Transverse colon (tissue), 4 donors: ENCODE data around the gene FANCG.

ENCODE experiments used
- CTCF ChIP-seq, 5 experiments: fragments of 200-600 bp in 3 of 5; fragments of 450-650 bp in 2 of 5; sonication (generic) in 3 of 5; IDR thresholded peaks; 1 replicate in 2 of 5; 2 replicates in 3 of 5; pipeline ENCODE4 v1.5.1; 2016 to 2017; ENCODE audit warnings: antibody characterized with exemption in 5 of 5, inconsistent platforms in 3 of 5, mild to moderate bottlenecking in 2 of 5, moderate library complexity in 1 of 5
- EP300 ChIP-seq: sonication (generic); formaldehyde crosslinking; IDR thresholded peaks from one replicate; pipeline ENCODE4 v1.6.1; 2017; ENCODE audit warnings: antibody characterized with exemption, low read depth
- POLR2A ChIP-seq: fragments of 450-650 bp; IDR thresholded peaks from one replicate; pipeline ENCODE4 v1.6.1; 2016; ENCODE audit warnings: antibody characterized with exemption, mild to moderate bottlenecking, moderate library complexity
- POLR2AphosphoS5 ChIP-seq, 3 donors: sonication (generic); formaldehyde crosslinking; IDR thresholded peaks; one replicate each; pipeline ENCODE4 v1.6.1; 2016; ENCODE audit warnings: antibody characterized with exemption in 3 of 3

- TF ChIP-seq CTCF (IDR thresholded peaks at IDR 0.05) (peak; percentile 91 to 97 (median 95)), POLR2AphosphoS5 (IDR thresholded peaks at IDR 0.05) (peak in 1 of 3 donors; percentile 24), EP300 (no peak), POLR2A (no peak)
Measured at GRCh38 chr9:35116898-35117551, 37.3 kb upstream of the FANCG start.
